GM04504 (cell line): ENCODE results near the gene PRRG2.
A peak's percentile ranks its signal among the peaks of the same experiment; 100 is the strongest.

Experiments
- DNase-seq: peaks from one replicate; pipeline ENCODE4 v3.0.0-alpha.2; 2012; ENCODE audit warnings: low read depth

PRRG2 gene

GRCh38 chr19:49640113-49640898 lies 59.2 kb downstream of the PRRG2 start, which contains the start of gene RRAS:
Gene RRAS, minus strand, starts transcription at chr19:49640143. Its CDS starts 45 bp downstream, at chr19:49640098.
- peak; percentile 100 for DNase-seq
